DMS79 treated with DMSO at 0.1 percent for 48 hours (cell line): ENCODE results near the gene FOXJ3.
A peak's percentile ranks its signal among the peaks of the same experiment; 100 is the strongest.
"Not testable (repeated sequence)": the region's sequence is repeated elsewhere in the genome, so short reads cannot be mapped to it uniquely, and the experiment has no call there.

Source experiments
- DNase-seq: peaks from one replicate; lab custom pipeline; 2025; lab: John Stamatoyannopoulos, UW

FOXJ3 gene

GRCh38 chr1:42251042-42251441 lies 84.0 kb downstream of the FOXJ3 start:
- no peak for DNase-seq

- no peak for DNase-seq
Observed at GRCh38 chr1:42250164-42250563, 84.9 kb downstream of the FOXJ3 start.

- no peak for DNase-seq
Observed at GRCh38 chr1:42240966-42241755, 93.9 kb downstream of the FOXJ3 start.

DNA sequence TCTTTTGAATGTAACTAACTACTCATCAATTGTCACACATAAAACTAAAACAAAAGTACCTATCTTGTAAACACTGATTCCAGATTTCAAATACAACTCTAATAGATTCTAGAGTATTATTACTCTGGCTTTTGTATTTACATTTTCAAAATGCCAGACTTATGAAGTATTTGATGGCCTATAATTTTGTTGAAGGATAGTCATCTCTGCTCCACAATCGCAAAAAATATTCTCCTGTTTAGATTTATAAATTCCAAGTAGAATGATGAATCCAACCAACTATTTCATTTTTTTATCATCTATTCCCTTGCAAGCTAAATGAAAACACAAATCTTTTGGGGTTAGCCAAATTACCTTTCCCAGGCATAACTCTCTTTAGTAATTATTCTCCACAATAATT lies 95.5 kb downstream of the FOXJ3 start:
- DNase-seq: no peak

GRCh38 chr1:42239041-42239440 lies 96.0 kb downstream of the FOXJ3 start:
- no peak for DNase-seq

DNA sequence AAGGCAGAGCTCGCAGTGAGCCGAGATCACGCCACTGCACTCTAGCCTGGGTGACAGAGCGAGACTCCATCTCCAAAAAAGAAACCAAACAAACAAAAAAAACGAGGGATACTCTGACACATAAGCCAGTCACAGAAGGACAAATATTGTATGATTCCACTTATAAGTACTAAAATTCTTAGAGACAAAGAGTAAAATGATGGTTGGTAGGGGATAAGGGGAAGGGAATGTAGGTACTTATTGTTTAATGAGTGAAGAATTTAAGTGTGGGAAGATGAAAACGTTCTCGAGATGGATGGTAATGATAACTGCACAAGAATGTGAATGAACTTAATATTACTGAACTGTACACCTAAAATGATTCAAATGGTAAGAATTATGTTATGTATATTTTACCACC lies 103.8 kb downstream of the FOXJ3 start:
- DNase-seq: no peak

- no peak for DNase-seq
Observed at GRCh38 chr1:42228938-42229337, 106.1 kb downstream of the FOXJ3 start.

DNA sequence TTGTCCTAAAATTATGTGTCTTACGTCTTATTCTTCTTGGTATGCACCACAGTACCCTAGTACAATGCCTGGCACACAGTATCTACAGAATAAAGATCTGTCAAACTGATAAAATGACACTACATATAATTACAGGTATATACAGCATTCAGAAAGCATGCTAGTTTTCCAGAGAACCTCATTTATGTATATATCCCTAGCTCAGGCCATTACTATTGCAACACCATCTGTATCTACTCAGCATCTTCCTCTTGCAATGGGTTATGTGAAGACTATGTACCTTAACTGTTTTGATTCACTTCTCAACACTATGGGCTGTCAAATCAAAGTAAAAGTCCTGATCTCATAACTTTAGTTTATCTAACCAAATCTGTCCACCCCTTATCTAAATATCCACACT lies 112.0 kb downstream of the FOXJ3 start:
- no peak for DNase-seq

DNA sequence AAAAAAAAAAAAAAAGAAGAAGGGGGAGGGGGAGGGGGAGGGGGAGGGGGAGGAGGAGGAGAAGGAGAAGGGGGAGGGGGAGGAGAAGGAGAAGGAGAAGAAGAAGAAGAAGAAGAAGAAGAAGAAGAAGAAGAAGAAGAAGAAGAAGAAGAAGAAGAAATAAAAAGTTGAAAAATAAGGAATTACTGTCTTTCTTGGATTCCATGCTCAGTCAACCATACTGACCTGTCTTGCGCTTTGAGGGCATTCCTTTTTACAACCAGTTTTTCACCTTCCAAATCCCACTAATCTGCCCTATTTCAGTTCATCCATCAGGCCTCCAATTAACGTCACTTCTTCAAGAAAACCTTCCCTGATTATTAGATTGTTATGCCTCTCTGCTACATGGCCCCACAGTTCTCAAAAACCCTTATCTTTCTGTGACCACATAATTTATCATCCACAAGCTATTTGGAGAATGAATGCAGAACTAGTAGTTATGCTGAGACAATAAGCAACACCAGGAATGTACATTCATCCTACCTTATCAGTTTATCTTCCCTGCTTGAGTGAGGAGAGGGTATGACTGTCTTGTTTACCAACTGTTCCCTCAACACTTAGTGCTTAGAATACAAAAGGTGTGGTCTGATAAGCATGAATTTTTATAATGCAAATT lies 113.0 kb downstream of the FOXJ3 start:
- peak; percentile 13 for DNase-seq

DNA sequence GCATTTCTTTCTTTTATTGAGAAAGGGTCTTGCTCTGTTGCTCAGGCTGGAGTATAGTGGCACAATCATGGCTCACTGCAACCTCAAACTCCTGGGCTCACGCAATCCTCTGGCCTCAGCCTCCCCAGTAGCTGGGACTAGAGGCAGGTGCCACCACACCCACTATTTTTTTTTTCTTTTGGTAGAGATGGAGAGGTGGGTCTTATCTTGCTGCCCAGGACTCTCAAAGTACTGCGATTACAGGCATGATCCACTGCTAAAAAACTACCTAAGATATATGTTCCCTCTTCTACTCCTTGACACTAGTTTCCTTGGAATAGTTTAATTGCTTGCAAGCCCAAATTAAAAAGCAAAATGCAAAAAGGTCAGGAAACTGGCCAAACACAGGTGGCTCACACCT lies 113.6 kb downstream of the FOXJ3 start:
- DNase-seq: no peak

DNA sequence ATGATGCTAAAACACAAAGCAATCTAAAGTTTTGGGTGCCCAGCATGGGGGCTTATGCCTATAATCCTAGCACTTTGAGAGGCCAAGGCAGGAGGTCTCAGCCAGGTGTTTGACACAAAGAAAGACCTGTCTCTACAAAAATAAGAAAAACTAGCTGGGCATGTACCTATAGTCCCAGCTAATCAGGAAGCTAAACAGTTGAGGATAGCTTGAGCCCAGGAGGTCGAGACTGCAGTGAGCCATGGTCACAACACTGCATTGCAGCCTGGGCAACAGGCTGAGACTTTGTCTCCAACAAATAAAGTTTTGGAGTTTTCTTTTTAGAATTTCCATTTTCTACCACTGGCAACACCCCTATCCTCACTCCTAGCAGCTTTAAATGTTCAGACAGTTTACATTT lies 115.4 kb downstream of the FOXJ3 start:
- no peak for DNase-seq

GRCh38 chr1:42214447-42214871 lies 120.6 kb downstream of the FOXJ3 start:
- DNase-seq: no peak

GRCh38 chr1:42211224-42211623 lies 123.8 kb downstream of the FOXJ3 start:
- DNase-seq: no peak

DNA sequence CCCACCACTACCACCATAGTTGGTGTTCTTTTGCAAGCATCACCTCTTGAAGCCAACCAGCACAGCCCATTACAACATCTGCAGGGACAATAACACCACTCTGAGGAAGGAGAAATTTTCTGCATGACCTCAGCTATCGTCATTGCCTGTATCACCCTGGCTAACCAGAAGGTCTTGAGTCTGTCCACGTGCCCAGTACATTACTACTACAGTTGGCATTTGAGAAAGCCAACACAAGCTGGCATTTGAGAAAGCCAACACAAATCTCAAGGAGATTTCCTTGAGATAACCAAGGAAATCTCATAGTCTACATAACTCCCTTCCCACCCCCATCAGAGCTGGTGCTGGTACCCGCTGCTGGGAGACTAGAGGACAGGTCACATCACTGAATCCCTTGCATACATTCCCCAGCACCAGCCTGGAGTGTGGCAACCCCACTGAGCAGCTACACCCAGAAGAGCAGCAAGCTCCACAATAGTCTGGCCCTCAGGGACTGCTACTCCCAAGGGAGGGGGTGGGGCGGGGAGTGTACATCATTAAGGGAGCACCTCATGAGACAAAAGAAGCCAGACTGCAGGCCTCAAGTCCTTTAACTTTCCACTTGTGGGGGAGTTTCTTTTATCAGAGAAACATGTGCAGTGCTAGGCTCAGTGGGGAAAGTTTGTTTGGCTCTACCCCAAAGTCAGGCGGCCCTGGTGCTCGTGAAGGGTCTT lies 124.5 kb downstream of the FOXJ3 start:
- no peak for DNase-seq

- no peak for DNase-seq
Observed at GRCh38 chr1:42209526-42210251, 125.3 kb downstream of the FOXJ3 start.

GRCh38 chr1:42206930-42207329 lies 128.1 kb downstream of the FOXJ3 start:
- DNase-seq: not testable (repeated sequence)

- no peak for DNase-seq
Observed at GRCh38 chr1:42206164-42206563, 128.9 kb downstream of the FOXJ3 start.

- DNase-seq: no peak
Observed at GRCh38 chr1:42201986-42202385, 133.0 kb downstream of the FOXJ3 start.

- no peak for DNase-seq
Observed at GRCh38 chr1:42198251-42198650, 136.8 kb downstream of the FOXJ3 start.

DNA sequence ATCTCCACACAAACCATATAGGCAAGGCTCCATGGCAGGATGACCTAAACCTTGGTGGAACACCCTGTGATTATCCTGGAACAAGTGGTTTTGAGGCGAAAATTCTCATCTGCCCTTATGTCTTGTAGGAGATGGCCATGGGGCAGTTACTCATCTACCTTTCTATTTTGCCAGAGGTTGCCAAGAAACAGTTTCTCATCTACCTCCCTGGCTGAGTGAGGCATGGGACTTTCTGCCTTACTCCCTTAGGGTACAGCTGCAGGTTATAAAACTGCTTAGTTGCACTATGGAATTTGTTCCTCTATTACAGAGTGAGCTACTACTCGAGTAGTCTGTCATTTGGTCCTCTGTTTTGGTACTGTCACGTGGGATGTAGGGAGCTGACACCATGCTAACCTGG lies 139.2 kb downstream of the FOXJ3 start:
- DNase-seq: no peak

DNA sequence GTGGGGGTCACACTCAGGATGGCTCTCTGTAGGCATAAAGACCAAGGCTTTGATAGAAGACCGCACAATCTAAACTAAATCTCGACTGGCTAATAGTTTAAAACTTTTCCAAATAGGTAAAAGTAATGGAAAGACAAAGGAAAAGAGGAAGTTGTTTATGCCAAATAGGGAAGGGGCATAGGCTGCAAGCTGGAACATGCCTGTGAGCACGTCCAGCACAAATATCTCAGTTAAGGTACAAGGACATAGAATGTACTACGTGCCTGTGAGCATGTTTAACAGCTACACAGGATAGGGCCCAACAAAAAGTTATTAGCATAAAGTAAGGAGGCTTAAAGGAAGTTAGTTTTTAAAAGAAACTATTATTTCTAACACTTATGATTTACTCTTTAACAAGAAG lies 142.9 kb downstream of the FOXJ3 start:
- no peak for DNase-seq

- DNase-seq: no peak
Observed at GRCh38 chr1:42191319-42191718, 143.7 kb downstream of the FOXJ3 start.
